HG03280 (cell line): ENCODE results near the gene GUCY1A1.

Experiments used
- ATAC-seq: cut with Tn5 transposase; IDR thresholded peaks from one replicate; pipeline ENCODE4 v1.9.1; 2021; ENCODE audit warnings: mild to moderate bottlenecking, moderate library complexity; ENCODE audit not compliant: unreplicated experiment

GUCY1A1 gene

GRCh38 chr4:155657985-155658680, 8.5 kb upstream of the GUCY1A1 start:
- no peak for ATAC-seq

GRCh38 chr4:155658681-155659064, 8.0 kb upstream of the GUCY1A1 start:
- no peak for ATAC-seq

GRCh38 chr4:155659176-155659575, 7.5 kb upstream of the GUCY1A1 start:
- no peak for ATAC-seq

GRCh38 chr4:155660436-155660835, 6.2 kb upstream of the GUCY1A1 start:
- no peak for ATAC-seq

- no peak for ATAC-seq
Observed at GRCh38 chr4:155665054-155665453, 1.6 kb upstream of the GUCY1A1 start.

- peak; percentile 51 for ATAC-seq
Observed at GRCh38 chr4:155667222-155667567, 547 bp downstream of the GUCY1A1 start.

- ATAC-seq = peak; percentile 49
Observed at GRCh38 chr4:155667568-155668511, 1.2 kb downstream of the GUCY1A1 start.

- no peak for ATAC-seq
Observed at GRCh38 chr4:155668707-155669220, 2.1 kb downstream of the GUCY1A1 start.

- no peak for ATAC-seq
Observed at GRCh38 chr4:155672342-155672741, 5.7 kb downstream of the GUCY1A1 start.

- ATAC-seq = no peak
Observed at GRCh38 chr4:155673453-155673979, 6.9 kb downstream of the GUCY1A1 start.

- no peak for ATAC-seq
Observed at GRCh38 chr4:155674669-155675071, 8.0 kb downstream of the GUCY1A1 start.

GRCh38 chr4:155675709-155676429, 9.2 kb downstream of the GUCY1A1 start:
- no peak for ATAC-seq

GRCh38 chr4:155676430-155676825, 9.8 kb downstream of the GUCY1A1 start:
- ATAC-seq = no peak

GRCh38 chr4:155678011-155678410, 11.4 kb downstream of the GUCY1A1 start:
- ATAC-seq = no peak

GRCh38 chr4:155679343-155679742, 12.7 kb downstream of the GUCY1A1 start:
- no peak for ATAC-seq

GRCh38 chr4:155681886-155682285, 15.2 kb downstream of the GUCY1A1 start:
- no peak for ATAC-seq

GRCh38 chr4:155684423-155684822, 17.8 kb downstream of the GUCY1A1 start:
- no peak for ATAC-seq

GRCh38 chr4:155684892-155685541, 18.4 kb downstream of the GUCY1A1 start:
- no peak for ATAC-seq

GRCh38 chr4:155687380-155687982, 20.8 kb downstream of the GUCY1A1 start:
- no peak for ATAC-seq

GRCh38 chr4:155688211-155688610, 21.6 kb downstream of the GUCY1A1 start:
- no peak for ATAC-seq
